HEK293 (cell line): ENCODE data around the gene MAP1B.

Experiments
- CTCF ChIA-PET: fragments of 350-600 bp; formaldehyde crosslinking; extraction: SDS; loops from one replicate; lab custom pipeline; 2021; ENCODE audit warnings: antibody characterized with exemption; lab: Yijun Ruan, JAX
- POLR2A ChIA-PET: fragments of 300-600 bp; formaldehyde crosslinking; extraction: SDS; loops from one replicate; lab custom pipeline; 2020; ENCODE audit warnings: antibody characterized with exemption, inconsistent platforms; lab: Yijun Ruan, JAX
- H3K27ac ChIP-seq: fragments of 200-500 bp; sonication (Bioruptor generic); 2 replicates; pipeline ENCODE4 v1.5.1; 2014; ENCODE audit warnings: low read depth, low read length, control low read depth, inconsistent platforms; ENCODE audit errors: extremely low read depth
- H3K36me3 ChIP-seq, 2 experiments: fragments of 200-500 bp in 1 of 2; sonication (Bioruptor generic) in 1 of 2; 1 replicate in 1 of 2; 2 replicates in 1 of 2; pipeline ENCODE4 v1.5.1; 2014 to 2017; ENCODE audit warnings: inconsistent platforms in 2 of 2, low read length in 2 of 2; ENCODE audit not compliant: control insufficient read depth in 2 of 2, insufficient read depth in 1 of 2
- H3K4me1 ChIP-seq: fragments of 200-500 bp; sonication (Bioruptor generic); 2 replicates; pipeline ENCODE4 v1.5.1; 2014; ENCODE audit warnings: mild to moderate bottlenecking, low read length, inconsistent platforms; ENCODE audit not compliant: control insufficient read depth, insufficient read depth
- H3K4me3 ChIP-seq: 2 replicates; pipeline ENCODE4 v1.5.1; 2011; ENCODE audit warnings: low read depth, mild to moderate bottlenecking, control low read depth, low read length, moderate library complexity
- H3K9me3 ChIP-seq: fragments of 200-500 bp; sonication (Bioruptor generic); 2 replicates; pipeline ENCODE4 v1.5.1; 2014; ENCODE audit warnings: low read depth, low read length, inconsistent platforms; ENCODE audit not compliant: control insufficient read depth, insufficient read depth
- KLF8 ChIP-seq: fragments of 450-650 bp; formaldehyde crosslinking; IDR thresholded peaks from 2 replicates; pipeline ENCODE4 v1.5.1; 2016; ENCODE audit warnings: missing biosample characterization, missing genetic modification characterization
- MYNN ChIP-seq: fragments of 450-650 bp; formaldehyde crosslinking; IDR thresholded peaks from 2 replicates; pipeline ENCODE4 v1.5.1; 2016; ENCODE audit warnings: missing biosample characterization, missing genetic modification characterization, borderline replicate concordance
- ZFHX2 ChIP-seq: fragments of 450-650 bp; formaldehyde crosslinking; conservative IDR thresholded peaks from 2 replicates; pipeline ENCODE4 v1.5.1; 2016; ENCODE audit warnings: missing biosample characterization, missing genetic modification characterization
- ZNF114 ChIP-seq: fragments of 450-650 bp; formaldehyde crosslinking; IDR thresholded peaks from 2 replicates; pipeline ENCODE4 v1.5.0; 2017; ENCODE audit warnings: missing biosample characterization, missing genetic modification characterization
- ZNF138 ChIP-seq: fragments of 450-650 bp; formaldehyde crosslinking; IDR thresholded peaks from 2 replicates; pipeline ENCODE4 v1.5.1; 2016; ENCODE audit warnings: missing biosample characterization, missing genetic modification characterization, borderline replicate concordance
- ZNF157 ChIP-seq: fragments of 450-650 bp; formaldehyde crosslinking; IDR thresholded peaks from 2 replicates; pipeline ENCODE4 v1.5.1; 2016; ENCODE audit warnings: missing biosample characterization, missing genetic modification characterization
- ZNF37A ChIP-seq: fragments of 450-650 bp; IDR thresholded peaks from 2 replicates; pipeline ENCODE4 v1.5.1; 2018; ENCODE audit warnings: missing biosample characterization, missing genetic modification characterization
- ZNF423 ChIP-seq: fragments of 450-650 bp; formaldehyde crosslinking; IDR thresholded peaks from 2 replicates; pipeline ENCODE4 v1.5.1; 2016; ENCODE audit warnings: missing biosample characterization, missing genetic modification characterization
- ZNF561 ChIP-seq: fragments of 450-650 bp; IDR thresholded peaks from 2 replicates; pipeline ENCODE4 v1.5.1; 2018; ENCODE audit warnings: missing biosample characterization, missing genetic modification characterization, borderline replicate concordance
- ZNF677 ChIP-seq: fragments of 450-650 bp; IDR thresholded peaks from 2 replicates; pipeline ENCODE4 v1.5.0; 2018; ENCODE audit warnings: missing biosample characterization, mild to moderate bottlenecking, missing genetic modification characterization, moderate library complexity
- TF ChIP-seq, protein P1 (sequence below): fragments of 450-650 bp; formaldehyde crosslinking; IDR thresholded peaks from 2 replicates; pipeline ENCODE4 v1.5.1; 2017; ENCODE audit warnings: missing biosample characterization, missing genetic modification characterization
- TF ChIP-seq, protein P2 (sequence below): fragments of 450-650 bp; formaldehyde crosslinking; IDR thresholded peaks from 2 replicates; pipeline ENCODE4 v1.5.1; 2017; ENCODE audit warnings: missing biosample characterization, missing genetic modification characterization
- TF ChIP-seq, protein P3 (sequence below): fragments of 450-650 bp; formaldehyde crosslinking; IDR thresholded peaks from 2 replicates; pipeline ENCODE4 v1.5.1; 2016; ENCODE audit warnings: missing biosample characterization, missing genetic modification characterization
- TF ChIP-seq, protein P4 (sequence below): fragments of 450-650 bp; formaldehyde crosslinking; IDR thresholded peaks from 2 replicates; pipeline ENCODE4 v1.5.1; 2017; ENCODE audit warnings: missing biosample characterization, missing genetic modification characterization
- TF ChIP-seq, protein P5 (sequence below): fragments of 450-650 bp; formaldehyde crosslinking; IDR thresholded peaks from 2 replicates; pipeline ENCODE4 v1.5.1; 2016; ENCODE audit warnings: missing biosample characterization, missing genetic modification characterization
- TF ChIP-seq, protein P6 (sequence below): fragments of 450-650 bp; formaldehyde crosslinking; IDR thresholded peaks from 2 replicates; pipeline ENCODE4 v1.5.1; 2016; ENCODE audit warnings: missing biosample characterization, missing genetic modification characterization
- TF ChIP-seq, protein P7 (sequence below): fragments of 450-650 bp; formaldehyde crosslinking; IDR thresholded peaks from 2 replicates; pipeline ENCODE4 v1.5.1; 2016; ENCODE audit warnings: missing biosample characterization, missing genetic modification characterization
- TF ChIP-seq, protein P8 (sequence below): fragments of 450-650 bp; formaldehyde crosslinking; IDR thresholded peaks from 2 replicates; pipeline ENCODE4; 2016; ENCODE audit warnings: missing biosample characterization, missing genetic modification characterization

The MAP1B gene

DNA sequence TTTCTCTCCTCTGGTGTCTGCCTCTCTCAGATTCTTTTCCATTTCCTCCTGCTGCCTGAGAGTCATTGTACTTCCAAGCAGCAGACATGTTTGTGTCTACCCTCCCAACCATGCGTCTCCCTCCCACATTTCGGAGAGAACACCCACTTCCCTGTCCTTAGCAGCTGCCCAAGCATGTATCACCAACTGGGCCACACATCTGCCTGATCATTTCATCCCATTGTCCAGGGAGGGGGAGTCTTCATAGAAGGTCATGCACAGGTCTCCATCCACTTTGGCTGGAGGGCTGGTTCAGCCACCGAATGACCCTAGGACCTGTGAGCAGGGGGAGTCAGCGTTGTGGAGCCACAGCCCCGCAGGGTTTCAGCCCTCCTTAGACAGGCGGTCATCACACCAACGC is 75.4 kb downstream of the MAP1B start:
- TF ChIP-seq ZNF37A (tag by site-specific recombination): no peak
- TF ChIP-seq, protein P1, sequence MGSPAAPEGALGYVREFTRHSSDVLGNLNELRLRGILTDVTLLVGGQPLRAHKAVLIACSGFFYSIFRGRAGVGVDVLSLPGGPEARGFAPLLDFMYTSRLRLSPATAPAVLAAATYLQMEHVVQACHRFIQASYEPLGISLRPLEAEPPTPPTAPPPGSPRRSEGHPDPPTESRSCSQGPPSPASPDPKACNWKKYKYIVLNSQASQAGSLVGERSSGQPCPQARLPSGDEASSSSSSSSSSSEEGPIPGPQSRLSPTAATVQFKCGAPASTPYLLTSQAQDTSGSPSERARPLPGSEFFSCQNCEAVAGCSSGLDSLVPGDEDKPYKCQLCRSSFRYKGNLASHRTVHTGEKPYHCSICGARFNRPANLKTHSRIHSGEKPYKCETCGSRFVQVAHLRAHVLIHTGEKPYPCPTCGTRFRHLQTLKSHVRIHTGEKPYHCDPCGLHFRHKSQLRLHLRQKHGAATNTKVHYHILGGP (tag by site-specific recombination): no peak
- no peak for TF ChIP-seq KLF8 (tag by site-specific recombination)
- TF ChIP-seq, protein P2, sequence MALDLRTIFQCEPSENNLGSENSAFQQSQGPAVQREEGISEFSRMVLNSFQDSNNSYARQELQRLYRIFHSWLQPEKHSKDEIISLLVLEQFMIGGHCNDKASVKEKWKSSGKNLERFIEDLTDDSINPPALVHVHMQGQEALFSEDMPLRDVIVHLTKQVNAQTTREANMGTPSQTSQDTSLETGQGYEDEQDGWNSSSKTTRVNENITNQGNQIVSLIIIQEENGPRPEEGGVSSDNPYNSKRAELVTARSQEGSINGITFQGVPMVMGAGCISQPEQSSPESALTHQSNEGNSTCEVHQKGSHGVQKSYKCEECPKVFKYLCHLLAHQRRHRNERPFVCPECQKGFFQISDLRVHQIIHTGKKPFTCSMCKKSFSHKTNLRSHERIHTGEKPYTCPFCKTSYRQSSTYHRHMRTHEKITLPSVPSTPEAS: no peak
- TF ChIP-seq, protein P3, sequence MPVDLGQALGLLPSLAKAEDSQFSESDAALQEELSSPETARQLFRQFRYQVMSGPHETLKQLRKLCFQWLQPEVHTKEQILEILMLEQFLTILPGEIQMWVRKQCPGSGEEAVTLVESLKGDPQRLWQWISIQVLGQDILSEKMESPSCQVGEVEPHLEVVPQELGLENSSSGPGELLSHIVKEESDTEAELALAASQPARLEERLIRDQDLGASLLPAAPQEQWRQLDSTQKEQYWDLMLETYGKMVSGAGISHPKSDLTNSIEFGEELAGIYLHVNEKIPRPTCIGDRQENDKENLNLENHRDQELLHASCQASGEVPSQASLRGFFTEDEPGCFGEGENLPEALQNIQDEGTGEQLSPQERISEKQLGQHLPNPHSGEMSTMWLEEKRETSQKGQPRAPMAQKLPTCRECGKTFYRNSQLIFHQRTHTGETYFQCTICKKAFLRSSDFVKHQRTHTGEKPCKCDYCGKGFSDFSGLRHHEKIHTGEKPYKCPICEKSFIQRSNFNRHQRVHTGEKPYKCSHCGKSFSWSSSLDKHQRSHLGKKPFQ (tag by site-specific recombination): no peak
- TF ChIP-seq ZNF561 (tag by site-specific recombination): no peak
- no peak for TF ChIP-seq ZNF138 (tag by site-specific recombination)
- TF ChIP-seq, protein P4, sequence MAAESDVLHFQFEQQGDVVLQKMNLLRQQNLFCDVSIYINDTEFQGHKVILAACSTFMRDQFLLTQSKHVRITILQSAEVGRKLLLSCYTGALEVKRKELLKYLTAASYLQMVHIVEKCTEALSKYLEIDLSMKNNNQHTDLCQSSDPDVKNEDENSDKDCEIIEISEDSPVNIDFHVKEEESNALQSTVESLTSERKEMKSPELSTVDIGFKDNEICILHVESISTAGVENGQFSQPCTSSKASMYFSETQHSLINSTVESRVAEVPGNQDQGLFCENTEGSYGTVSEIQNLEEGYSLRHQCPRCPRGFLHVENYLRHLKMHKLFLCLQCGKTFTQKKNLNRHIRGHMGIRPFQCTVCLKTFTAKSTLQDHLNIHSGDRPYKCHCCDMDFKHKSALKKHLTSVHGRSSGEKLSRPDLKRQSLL (tag by site-specific recombination): no peak
- no peak for TF ChIP-seq ZNF677
- no peak for TF ChIP-seq ZNF157 (tag by site-specific recombination)
- no peak for TF ChIP-seq ZNF114
- Histone ChIP-seq H3K4me1 (no peaks in the 10 kb centered on the region), H3K27ac (no peak overlapping the region), H3K36me3 (peaks cover 0 to 34% of the 10 kb centered on the region in 2 experiments; a peak in 2 of 3 replicates), H3K4me3 (no peak overlapping the region), H3K9me3 (no peaks in the 10 kb centered on the region)
- ChIA-PET CTCF (no interaction called here), POLR2A (no interaction called here)

DNA sequence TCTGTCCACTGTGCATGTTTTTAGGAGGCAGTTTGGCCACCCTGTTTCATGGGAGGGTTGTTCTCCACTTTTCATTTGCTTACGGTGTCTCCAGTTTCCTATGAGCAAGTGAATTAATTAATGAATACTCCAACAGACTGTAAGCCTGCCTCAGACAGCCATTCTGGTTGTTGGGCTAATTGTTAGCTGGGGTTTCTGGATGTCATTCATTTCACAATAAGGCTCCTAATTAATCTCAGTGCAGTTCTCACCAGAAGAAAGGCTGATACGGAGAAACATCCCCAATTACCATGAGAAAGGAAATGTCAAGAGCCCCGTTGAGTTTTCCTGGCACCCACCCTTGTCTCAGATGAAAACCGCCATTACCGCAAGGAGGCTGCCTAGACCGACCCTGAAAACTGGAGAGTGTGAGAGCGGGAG is 75.8 kb downstream of the MAP1B start:
- ChIA-PET POLR2A (no interaction called here), CTCF (no interaction called here)
- Histone ChIP-seq H3K27ac (no peak overlapping the region), H3K36me3 (peaks cover 0 to 39% of the 10 kb centered on the region in 2 experiments; a peak in 2 of 3 replicates), H3K4me1 (no peaks in the 10 kb centered on the region), H3K9me3 (no peaks in the 10 kb centered on the region), H3K4me3 (no peak overlapping the region)
- TF ChIP-seq ZNF423 (tag by site-specific recombination) (no peak), MYNN (tag by site-specific recombination) (no peak), ZFHX2 (tag by site-specific recombination) (no peak)
- TF ChIP-seq, protein P5, sequence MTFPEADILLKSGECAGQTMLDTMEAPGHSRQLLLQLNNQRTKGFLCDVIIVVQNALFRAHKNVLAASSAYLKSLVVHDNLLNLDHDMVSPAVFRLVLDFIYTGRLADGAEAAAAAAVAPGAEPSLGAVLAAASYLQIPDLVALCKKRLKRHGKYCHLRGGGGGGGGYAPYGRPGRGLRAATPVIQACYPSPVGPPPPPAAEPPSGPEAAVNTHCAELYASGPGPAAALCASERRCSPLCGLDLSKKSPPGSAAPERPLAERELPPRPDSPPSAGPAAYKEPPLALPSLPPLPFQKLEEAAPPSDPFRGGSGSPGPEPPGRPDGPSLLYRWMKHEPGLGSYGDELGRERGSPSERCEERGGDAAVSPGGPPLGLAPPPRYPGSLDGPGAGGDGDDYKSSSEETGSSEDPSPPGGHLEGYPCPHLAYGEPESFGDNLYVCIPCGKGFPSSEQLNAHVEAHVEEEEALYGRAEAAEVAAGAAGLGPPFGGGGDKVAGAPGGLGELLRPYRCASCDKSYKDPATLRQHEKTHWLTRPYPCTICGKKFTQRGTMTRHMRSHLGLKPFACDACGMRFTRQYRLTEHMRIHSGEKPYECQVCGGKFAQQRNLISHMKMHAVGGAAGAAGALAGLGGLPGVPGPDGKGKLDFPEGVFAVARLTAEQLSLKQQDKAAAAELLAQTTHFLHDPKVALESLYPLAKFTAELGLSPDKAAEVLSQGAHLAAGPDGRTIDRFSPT (tag by site-specific recombination): no peak
- TF ChIP-seq, protein P6, sequence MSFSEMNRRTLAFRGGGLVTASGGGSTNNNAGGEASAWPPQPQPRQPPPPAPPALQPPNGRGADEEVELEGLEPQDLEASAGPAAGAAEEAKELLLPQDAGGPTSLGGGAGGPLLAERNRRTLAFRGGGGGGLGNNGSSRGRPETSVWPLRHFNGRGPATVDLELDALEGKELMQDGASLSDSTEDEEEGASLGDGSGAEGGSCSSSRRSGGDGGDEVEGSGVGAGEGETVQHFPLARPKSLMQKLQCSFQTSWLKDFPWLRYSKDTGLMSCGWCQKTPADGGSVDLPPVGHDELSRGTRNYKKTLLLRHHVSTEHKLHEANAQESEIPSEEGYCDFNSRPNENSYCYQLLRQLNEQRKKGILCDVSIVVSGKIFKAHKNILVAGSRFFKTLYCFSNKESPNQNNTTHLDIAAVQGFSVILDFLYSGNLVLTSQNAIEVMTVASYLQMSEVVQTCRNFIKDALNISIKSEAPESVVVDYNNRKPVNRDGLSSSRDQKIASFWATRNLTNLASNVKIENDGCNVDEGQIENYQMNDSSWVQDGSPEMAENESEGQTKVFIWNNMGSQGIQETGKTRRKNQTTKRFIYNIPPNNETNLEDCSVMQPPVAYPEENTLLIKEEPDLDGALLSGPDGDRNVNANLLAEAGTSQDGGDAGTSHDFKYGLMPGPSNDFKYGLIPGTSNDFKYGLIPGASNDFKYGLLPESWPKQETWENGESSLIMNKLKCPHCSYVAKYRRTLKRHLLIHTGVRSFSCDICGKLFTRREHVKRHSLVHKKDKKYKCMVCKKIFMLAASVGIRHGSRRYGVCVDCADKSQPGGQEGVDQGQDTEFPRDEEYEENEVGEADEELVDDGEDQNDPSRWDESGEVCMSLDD (tag by site-specific recombination): no peak
- TF ChIP-seq, protein P7, sequence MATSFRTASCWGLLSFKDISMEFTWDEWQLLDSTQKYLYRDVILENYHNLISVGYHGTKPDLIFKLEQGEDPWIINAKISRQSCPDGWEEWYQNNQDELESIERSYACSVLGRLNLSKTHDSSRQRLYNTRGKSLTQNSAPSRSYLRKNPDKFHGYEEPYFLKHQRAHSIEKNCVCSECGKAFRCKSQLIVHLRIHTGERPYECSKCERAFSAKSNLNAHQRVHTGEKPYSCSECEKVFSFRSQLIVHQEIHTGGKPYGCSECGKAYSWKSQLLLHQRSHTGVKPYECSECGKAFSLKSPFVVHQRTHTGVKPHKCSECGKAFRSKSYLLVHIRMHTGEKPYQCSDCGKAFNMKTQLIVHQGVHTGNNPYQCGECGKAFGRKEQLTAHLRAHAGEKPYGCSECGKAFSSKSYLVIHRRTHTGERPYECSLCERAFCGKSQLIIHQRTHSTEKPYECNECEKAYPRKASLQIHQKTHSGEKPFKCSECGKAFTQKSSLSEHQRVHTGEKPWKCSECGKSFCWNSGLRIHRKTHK (tag by site-specific recombination): no peak
- TF ChIP-seq, protein P8, sequence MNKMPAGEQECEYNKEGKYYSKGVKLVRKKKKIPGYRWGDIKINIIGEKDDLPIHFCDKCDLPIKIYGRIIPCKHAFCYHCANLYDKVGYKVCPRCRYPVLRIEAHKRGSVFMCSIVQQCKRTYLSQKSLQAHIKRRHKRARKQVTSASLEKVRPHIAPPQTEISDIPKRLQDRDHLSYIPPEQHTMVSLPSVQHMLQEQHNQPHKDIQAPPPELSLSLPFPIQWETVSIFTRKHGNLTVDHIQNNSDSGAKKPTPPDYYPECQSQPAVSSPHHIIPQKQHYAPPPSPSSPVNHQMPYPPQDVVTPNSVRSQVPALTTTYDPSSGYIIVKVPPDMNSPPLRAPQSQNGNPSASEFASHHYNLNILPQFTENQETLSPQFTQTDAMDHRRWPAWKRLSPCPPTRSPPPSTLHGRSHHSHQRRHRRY (tag by site-specific recombination): no peak
